GM12878 (cell line): ENCODE measurements around the gene TMEM198. TPM values are rescaled to one million over a fixed set of nuclear protein-coding genes. Genes with fewer than 3 reads are reported as not detected.

Experiments used
- ATAC-seq: fragments of 200-7000 bp; cut with Tn5 transposase; 3 replicates; pipeline ENCODE4 v1.9.1; 2020; ENCODE audit warnings: mild to moderate bottlenecking, moderate library complexity
- BruUV-seq: library from RNA; stranded (reverse); fragments of 400-500 nt; replicated peaks from 2 replicates; lab custom pipeline; 2021; lab: Mats Ljungman, UMichigan
- CTCF ChIA-PET: fragments of 300-600 bp; sonication (Branson Sonifier 250); formaldehyde crosslinking; extraction: SDS; loops from one replicate; lab custom pipeline; 2021; ENCODE audit warnings: inconsistent platforms; lab: Yijun Ruan, JAX
- POLR2A ChIA-PET: fragments of 350-600 bp; formaldehyde crosslinking; extraction: SDS; loops from one replicate; lab custom pipeline; 2021; ENCODE audit warnings: inconsistent platforms; lab: Charles Lee
- RAD21 ChIA-PET: fragments of 300-600 bp; sonication (Branson Sonifier 250); formaldehyde crosslinking; loops from one replicate; lab custom pipeline; 2023; ENCODE audit warnings: antibody characterized with exemption; ENCODE audit not compliant: unreplicated experiment; lab: Charles Lee
- SMC1A ChIA-PET: fragments of 300-600 bp; sonication (Branson Sonifier 250); formaldehyde crosslinking; loops from one replicate; lab custom pipeline; 2023; ENCODE audit not compliant: unreplicated experiment, uncharacterized antibody; lab: Charles Lee
- DNase-seq: peaks from one replicate; pipeline ENCODE4 v3.0.0-alpha.2; 2011; ENCODE audit warnings: low read depth, low spot score
- FAIRE-seq: peaks from 3 replicates; lab custom pipeline; 2011; peaks lifted over from hg19 to GRCh38; lab: Jason Lieb, UNC
- H2AFZ ChIP-seq: 2 replicates; pipeline ENCODE4 v1.6.0; 2011; ENCODE audit warnings: low read depth, low read length, control low read depth; ENCODE audit not compliant: control insufficient read depth
- H3K27ac ChIP-seq: 2 replicates; pipeline ENCODE4 v1.5.1; 2011; ENCODE audit warnings: control low read depth; ENCODE audit not compliant: control insufficient read depth, insufficient read depth
- H3K27me3 ChIP-seq, 2 experiments: replicated peaks in 1 of 2; 2 replicates each; pipeline versions ENCODE4 v1.6.0 to v1.6.1; 2011; ENCODE audit warnings: low read length in 1 of 2; ENCODE audit not compliant: control insufficient read depth in 2 of 2, insufficient read depth in 2 of 2
- H3K36me3 ChIP-seq, 2 experiments: 2 replicates each; pipeline ENCODE4 v1.5.1; 2011; ENCODE audit warnings: low read length in 1 of 2; ENCODE audit not compliant: control insufficient read depth in 2 of 2, insufficient read depth in 2 of 2
- H3K4me1 ChIP-seq: 2 replicates; pipeline ENCODE4 v1.6.1; 2011; ENCODE audit warnings: mild to moderate bottlenecking, low read length, moderate library complexity, mixed read lengths; ENCODE audit not compliant: control insufficient read depth, insufficient read depth
- H3K4me2 ChIP-seq: 2 replicates; pipeline ENCODE4 v1.6.0; 2011; ENCODE audit warnings: control low read depth; ENCODE audit not compliant: control insufficient read depth, insufficient read depth
- H3K4me3 ChIP-seq: fragments of 200-600 bp; sonication (generic); 2 replicates; pipeline ENCODE4 v1.5.1; 2016
- H3K79me2 ChIP-seq: 2 replicates; pipeline ENCODE4 v1.6.0; 2011; ENCODE audit warnings: low read length; ENCODE audit not compliant: control insufficient read depth, insufficient read depth
- H3K9ac ChIP-seq: 2 replicates; pipeline ENCODE4 v1.8.0; 2011; ENCODE audit warnings: low read length, control low read depth, mixed read lengths; ENCODE audit not compliant: control insufficient read depth, insufficient read depth
- H3K9me3 ChIP-seq: replicated peaks from 3 replicates; pipeline ENCODE4 v1.5.1; 2011; ENCODE audit warnings: mild to moderate bottlenecking, low read length; ENCODE audit not compliant: control insufficient read depth, insufficient read depth
- H4K20me1 ChIP-seq: 2 replicates; pipeline ENCODE4 v1.6.0; 2011; ENCODE audit not compliant: control insufficient read depth, insufficient read depth
- CBX5 ChIP-seq: sonication (generic); IDR thresholded peaks from 2 replicates; pipeline ENCODE4 v1.6.1; 2016; ENCODE audit warnings: low read depth, moderate library complexity, mild to moderate bottlenecking, inconsistent platforms
- CHD2 ChIP-seq: IDR thresholded peaks from 2 replicates; pipeline ENCODE4 v1.6.1; 2011; ENCODE audit warnings: low read depth, low read length, improper control_type of control experiment, borderline replicate concordance
- CREM ChIP-seq: IDR thresholded peaks from 2 replicates; pipeline ENCODE4 v1.6.1; 2014; ENCODE audit warnings: antibody characterized with exemption, low read depth
- CUX1 ChIP-seq: IDR thresholded peaks from 2 replicates; pipeline ENCODE4 v1.6.1; 2012; ENCODE audit warnings: improper control_type of control experiment, low read depth, low read length; ENCODE audit not compliant: insufficient replicate concordance
- EZH2 ChIP-seq: IDR thresholded peaks from 2 replicates; pipeline ENCODE4 v1.6.1; 2012; ENCODE audit warnings: low read depth, mild to moderate bottlenecking, control low read depth, inconsistent platforms, low read length, borderline replicate concordance; ENCODE audit not compliant: control insufficient read depth
- HCFC1 ChIP-seq: fragments of 150-350 bp; IDR thresholded peaks from 2 replicates; pipeline ENCODE4 v1.6.1; 2014; ENCODE audit warnings: low read length
- KAT2A ChIP-seq: conservative IDR thresholded peaks from 2 replicates; pipeline ENCODE4 v1.6.1; 2011; ENCODE audit warnings: low read depth, low read length; ENCODE audit not compliant: control insufficient read depth
- MTA2 ChIP-seq: fragments of 450-650 bp; IDR thresholded peaks from 2 replicates; pipeline ENCODE4 v1.6.1; 2016; ENCODE audit warnings: low read depth, mild to moderate bottlenecking, moderate library complexity
- NR2C1 ChIP-seq: fragments of 450-650 bp; IDR thresholded peaks from 2 replicates; pipeline ENCODE4 v1.6.1; 2017; ENCODE audit warnings: antibody characterized with exemption, mild to moderate bottlenecking, moderate library complexity
- RCOR1 ChIP-seq: conservative IDR thresholded peaks from 2 replicates; pipeline ENCODE4 v1.6.1; 2012; ENCODE audit warnings: low read depth, low read length, improper control_type of control experiment
- SPI1 ChIP-seq: IDR thresholded peaks from 2 replicates; pipeline ENCODE4 v1.6.1; 2011; ENCODE audit warnings: low read depth, mild to moderate bottlenecking, low read length, moderate library complexity, borderline replicate concordance; ENCODE audit not compliant: insufficient read depth
- SREBF1 ChIP-seq: IDR thresholded peaks from 2 replicates; pipeline ENCODE4 v1.6.1; 2012; ENCODE audit warnings: mild to moderate bottlenecking, low read length
- WRNIP1 ChIP-seq: IDR thresholded peaks from 2 replicates; pipeline ENCODE4 v1.6.1; 2011; ENCODE audit warnings: low read depth, low read length, improper control_type of control experiment, borderline replicate concordance
- ZBED1 ChIP-seq: IDR thresholded peaks from 2 replicates; pipeline ENCODE4 v1.6.1; 2016; ENCODE audit warnings: borderline replicate concordance
- WGBS: methylation state at CpG from one replicate; pipeline ENCODE4 v1.1.6; 2016; ENCODE audit warnings: low lambda C conversion rate; ENCODE audit not compliant: insufficient replicate concordance, insufficient coverage; ENCODE audit errors: missing lambda C conversion rate; 5-methylcytosine and 5-hydroxymethylcytosine counted together
- in situ Hi-C: fragments of 300-500 bp; cut with MboI; formaldehyde crosslinking; loops from 9 replicates; pipeline ENCODE4 v1.14.3; 2018; ENCODE audit warnings: mixed read lengths
- intact Hi-C: fragments of 100-400 bp; cut with micrococcal nuclease; formaldehyde crosslinking; loops from one replicate; pipeline ENCODE4 v1.14.2; 2022; ENCODE audit not compliant: unreplicated experiment
- polyA plus RNA-seq, 11 experiments: library from polyadenylated mRNA; depleted of rRNA in 4 of 11; unstranded in 6 of 11; stranded (reverse) in 5 of 11; fragments of >200 nt; fragmentation: Nextera tagmentation in 4 of 11; fragmentation: Illumina TruSeq in 1 of 11; extraction: Ambion mirVana in 4 of 11; extraction: Trizol in 1 of 11; gene quantifications; 1 replicate in 1 of 11; 2 replicates in 10 of 11; pipeline versions ENCODE4 v1.2.1 to v1.2.3, GENCODE V29; 2011 to 2016; ENCODE audit warnings: inconsistent platforms in 2 of 11, missing spikeins in 2 of 11, low read depth in 1 of 11
- total RNA-seq, 4 experiments: library from RNA; depleted of rRNA in 3 of 4; stranded (reverse); fragments of >200 nt in 3 of 4; fragmentation: Illumina TruSeq in 1 of 4; extraction: Trizol in 1 of 4; gene quantifications; 2 replicates each; pipeline versions ENCODE4 v1.2.1 to v1.2.3, GENCODE V29; 2013 to 2021
- TF ChIP-seq, protein P1 (sequence below): fragments of 450-650 bp; IDR thresholded peaks from 2 replicates; pipeline ENCODE4 v1.6.1; 2018; ENCODE audit warnings: borderline replicate concordance, mild to moderate bottlenecking; ENCODE audit not compliant: partially characterized antibody

The TMEM198 gene
- total and polyA plus RNA-seq, 10 of the 15 experiments (the other 5 are each of a cell fraction or from before 2014, with no cell fraction given): 0.16 to 1.2 (median 0.65) TPM; not detected in 2

GRCh38 chr2:219536967-219537366 is 6.9 kb upstream of the TMEM198 start (continued):
- TF ChIP-seq CUX1: no peak
- TF ChIP-seq CREM: no peak
- no peak for TF ChIP-seq CHD2
- no peak for TF ChIP-seq MTA2

DNA sequence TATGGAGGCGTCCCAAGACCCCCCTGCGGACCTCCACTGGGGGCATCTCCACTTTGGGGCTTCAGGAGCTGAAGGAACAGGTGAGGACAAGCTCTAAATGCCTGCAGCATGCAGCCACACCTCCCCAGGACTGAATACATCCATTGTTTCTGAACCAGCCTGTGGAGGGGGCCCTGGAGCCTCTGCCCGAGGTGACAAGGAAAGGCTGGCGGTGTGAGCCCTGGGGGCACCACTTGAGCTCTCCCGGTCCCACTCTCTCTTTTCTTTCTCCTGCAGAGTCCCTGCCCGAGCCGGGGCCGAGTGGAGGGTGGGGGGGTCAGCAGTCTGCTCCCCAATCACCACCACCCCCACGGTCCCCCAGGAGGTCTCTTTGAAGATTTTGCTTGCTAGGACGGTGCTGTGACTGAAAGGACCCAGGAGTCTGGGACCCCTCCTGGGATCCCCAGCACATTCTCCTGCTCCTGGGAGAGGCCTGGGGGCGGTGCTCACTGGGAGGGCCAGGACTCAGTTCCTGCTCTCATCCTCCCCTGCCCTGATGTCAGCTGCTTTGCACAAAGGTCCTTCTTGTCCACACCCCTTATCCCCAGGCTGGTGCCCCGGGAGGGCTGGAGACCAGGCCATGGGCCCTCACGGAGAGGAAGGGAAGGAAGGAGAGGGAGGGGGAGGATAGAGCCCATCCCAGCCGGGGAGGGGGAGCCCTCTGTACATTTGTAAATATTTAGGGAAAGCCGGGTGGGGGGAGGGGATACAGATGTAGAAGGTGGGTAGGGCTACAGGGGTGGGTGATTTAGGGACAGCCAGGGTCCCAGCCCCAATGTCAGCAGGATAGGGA is 6.0 kb upstream of the TMEM198 start:
- Histone ChIP-seq H2AFZ (no peak overlapping the region), H3K27ac (no peak overlapping the region), H3K79me2 (no peaks in the 10 kb centered on the region), H3K4me2 (no peak overlapping the region), H3K4me1 (peaks cover 3% of the 10 kb centered on the region; the same call in 1 of the 2 replicates), H3K9ac (no peak overlapping the region), H3K9me3 (no peaks in the 10 kb centered on the region), H3K27me3 (peaks cover 0 to 3% of the 10 kb centered on the region in 2 experiments; a peak in 2 of 4 replicates), H3K4me3 (no peak overlapping the region), H3K36me3 (no peaks in the 10 kb centered on the region; a peak in 1 of 4 replicates), H4K20me1 (no peaks in the 10 kb centered on the region)
- BruUV-seq: no TSS peak
- ChIA-PET SMC1A (no interaction called here), CTCF (interaction anchor here (0.6 to 4.6 kb wide), 4 partner anchors 8 to 153 kb away, joined by 3 to 63 read pairs (median 4); a partner anchor contains a TSS), POLR2A (interaction anchor here (1.0 kb wide), 1 partner anchor 59 kb away, joined by 3 read pairs; the partner anchor contains the start of gene STK11IP), RAD21 (no interaction called here)
- no peak for ATAC-seq
- WGBS: 34% methylated on average over 12 of the region's 15 CpGs
- intact Hi-C loops: no loop called here
- no peak for FAIRE-seq
- in situ Hi-C loops: no loop called here
- DNase-seq: no peak
- TF ChIP-seq SPI1: no peak
- TF ChIP-seq NR2C1: no peak
- no peak for TF ChIP-seq HCFC1
- TF ChIP-seq EZH2: no peak
- TF ChIP-seq, protein P1, sequence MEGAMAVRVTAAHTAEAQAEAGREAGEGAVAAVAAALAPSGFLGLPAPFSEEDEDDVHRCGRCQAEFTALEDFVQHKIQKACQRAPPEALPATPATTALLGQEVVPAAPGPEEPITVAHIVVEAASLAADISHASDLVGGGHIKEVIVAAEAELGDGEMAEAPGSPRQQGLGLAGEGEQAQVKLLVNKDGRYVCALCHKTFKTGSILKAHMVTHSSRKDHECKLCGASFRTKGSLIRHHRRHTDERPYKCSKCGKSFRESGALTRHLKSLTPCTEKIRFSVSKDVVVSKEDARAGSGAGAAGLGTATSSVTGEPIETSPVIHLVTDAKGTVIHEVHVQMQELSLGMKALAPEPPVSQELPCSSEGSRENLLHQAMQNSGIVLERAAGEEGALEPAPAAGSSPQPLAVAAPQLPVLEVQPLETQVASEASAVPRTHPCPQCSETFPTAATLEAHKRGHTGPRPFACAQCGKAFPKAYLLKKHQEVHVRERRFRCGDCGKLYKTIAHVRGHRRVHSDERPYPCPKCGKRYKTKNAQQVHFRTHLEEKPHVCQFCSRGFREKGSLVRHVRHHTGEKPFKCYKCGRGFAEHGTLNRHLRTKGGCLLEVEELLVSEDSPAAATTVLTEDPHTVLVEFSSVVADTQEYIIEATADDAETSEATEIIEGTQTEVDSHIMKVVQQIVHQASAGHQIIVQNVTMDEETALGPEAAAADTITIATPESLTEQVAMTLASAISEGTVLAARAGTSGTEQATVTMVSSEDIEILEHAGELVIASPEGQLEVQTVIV: no peak
- TF ChIP-seq ZBED1: no peak
- TF ChIP-seq RCOR1: no peak
- TF ChIP-seq WRNIP1: no peak
- no peak for TF ChIP-seq CBX5
- TF ChIP-seq SREBF1: no peak
- TF ChIP-seq KAT2A: no peak
